Measurements from ENCODE around the gene CAPN5.

- TF ChIP-seq CTCF (conservative IDR thresholded peaks at IDR 0.05) (no peak), ZFX (IDR thresholded peaks at IDR 0.05) (no peak)
Observed at GRCh38 chr11:77059806-77060205, 7.0 kb upstream of the CAPN5 start.
